ENCODE measurements around the gene RALGDS.
"Not testable (repeated sequence)": the region's sequence is repeated elsewhere in the genome, so short reads cannot be mapped to it uniquely, and the experiment has no call there.

RALGDS gene

DNA sequence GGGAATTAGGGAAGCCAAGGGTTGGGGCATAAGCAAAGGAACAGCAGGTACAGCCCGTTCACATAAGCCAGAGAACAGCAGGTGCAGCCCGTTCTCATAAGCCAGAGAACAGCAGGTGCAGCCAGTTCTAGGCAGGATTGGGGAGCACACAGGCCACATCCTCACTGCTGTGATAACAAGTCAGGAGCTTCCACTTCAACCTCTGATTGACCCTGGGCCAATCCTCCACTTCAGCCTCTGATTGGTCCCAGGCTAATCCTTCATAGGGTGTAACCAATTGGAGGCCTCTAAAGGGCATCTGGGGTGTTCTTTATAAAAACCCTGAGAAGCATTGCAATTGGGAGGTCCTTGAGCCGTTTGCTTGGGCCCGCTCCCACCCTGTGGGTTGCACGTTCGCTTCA, 31.8 kb downstream of the RALGDS start:
- DNase-seq (ENCODE audit: low read depth): peak; percentile 23
- TF ChIP-seq, protein P1, sequence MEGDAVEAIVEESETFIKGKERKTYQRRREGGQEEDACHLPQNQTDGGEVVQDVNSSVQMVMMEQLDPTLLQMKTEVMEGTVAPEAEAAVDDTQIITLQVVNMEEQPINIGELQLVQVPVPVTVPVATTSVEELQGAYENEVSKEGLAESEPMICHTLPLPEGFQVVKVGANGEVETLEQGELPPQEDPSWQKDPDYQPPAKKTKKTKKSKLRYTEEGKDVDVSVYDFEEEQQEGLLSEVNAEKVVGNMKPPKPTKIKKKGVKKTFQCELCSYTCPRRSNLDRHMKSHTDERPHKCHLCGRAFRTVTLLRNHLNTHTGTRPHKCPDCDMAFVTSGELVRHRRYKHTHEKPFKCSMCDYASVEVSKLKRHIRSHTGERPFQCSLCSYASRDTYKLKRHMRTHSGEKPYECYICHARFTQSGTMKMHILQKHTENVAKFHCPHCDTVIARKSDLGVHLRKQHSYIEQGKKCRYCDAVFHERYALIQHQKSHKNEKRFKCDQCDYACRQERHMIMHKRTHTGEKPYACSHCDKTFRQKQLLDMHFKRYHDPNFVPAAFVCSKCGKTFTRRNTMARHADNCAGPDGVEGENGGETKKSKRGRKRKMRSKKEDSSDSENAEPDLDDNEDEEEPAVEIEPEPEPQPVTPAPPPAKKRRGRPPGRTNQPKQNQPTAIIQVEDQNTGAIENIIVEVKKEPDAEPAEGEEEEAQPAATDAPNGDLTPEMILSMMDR (IDR thresholded peaks at IDR 0.05; ENCODE audit: insufficient read depth, low read depth, low read length, missing control alignments): no peak
- H3K4me3 ChIP-seq (ENCODE audit: low read depth, low read length): no peak overlapping the region

- TF ChIP-seq, protein P1 (IDR thresholded peaks at IDR 0.05; ENCODE audit: insufficient read depth, low read depth, low read length, missing control alignments): no peak
- H3K4me3 ChIP-seq (ENCODE audit: low read depth, low read length): no peak overlapping the region
- no peak for DNase-seq (ENCODE audit: low read depth)
Observed at GRCh38 chr9:133088756-133089155, 32.3 kb downstream of the RALGDS start.

DNA sequence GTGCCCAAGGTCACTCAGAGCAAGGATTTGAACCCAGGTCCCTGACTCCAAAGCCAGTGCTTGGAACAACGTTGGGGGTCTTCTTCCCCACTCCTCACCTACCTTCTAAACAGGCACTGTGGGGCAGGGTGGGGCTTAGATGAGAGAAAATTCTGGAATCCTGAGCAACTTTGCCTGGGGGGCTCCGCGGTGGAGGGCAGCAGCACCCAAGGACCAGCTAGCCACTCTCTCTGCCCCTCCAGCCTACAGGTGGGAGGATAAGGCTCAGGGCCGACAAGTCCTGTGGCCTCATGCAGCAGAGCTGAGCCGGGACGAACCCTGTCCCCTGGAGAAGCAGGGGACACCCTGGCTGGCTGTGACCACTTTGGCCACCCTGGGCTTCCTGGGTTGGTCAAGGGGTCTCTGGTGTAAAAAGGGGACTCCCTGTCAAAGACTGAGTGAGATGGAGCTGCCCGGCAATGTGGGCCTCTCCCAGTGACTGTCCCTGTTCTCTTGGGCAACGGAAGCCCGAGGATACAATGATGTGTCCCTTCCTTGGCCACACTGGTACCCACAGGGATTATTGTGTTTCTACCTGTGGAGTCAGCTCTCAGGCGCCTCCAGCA, 32.8 kb downstream of the RALGDS start:
- TF ChIP-seq, protein P1 (IDR thresholded peaks at IDR 0.05; ENCODE audit: insufficient read depth, low read depth, low read length, missing control alignments): no peak
- no peak for DNase-seq (ENCODE audit: low read depth)
- H3K4me3 ChIP-seq (ENCODE audit: low read depth, low read length): no peak overlapping the region

- DNase-seq (ENCODE audit: low read depth): no peak
- TF ChIP-seq, protein P1 (IDR thresholded peaks at IDR 0.05; ENCODE audit: insufficient read depth, low read depth, low read length, missing control alignments): no peak
- no peak overlapping the region for H3K4me3 ChIP-seq (ENCODE audit: low read depth, low read length)
Observed at GRCh38 chr9:133087429-133088145, 33.5 kb downstream of the RALGDS start.

GRCh38 chr9:133086894-133087293, 34.1 kb downstream of the RALGDS start:
- H3K4me3 ChIP-seq (ENCODE audit: low read depth, low read length): no peak overlapping the region
- no peak for DNase-seq (ENCODE audit: low read depth)

DNA sequence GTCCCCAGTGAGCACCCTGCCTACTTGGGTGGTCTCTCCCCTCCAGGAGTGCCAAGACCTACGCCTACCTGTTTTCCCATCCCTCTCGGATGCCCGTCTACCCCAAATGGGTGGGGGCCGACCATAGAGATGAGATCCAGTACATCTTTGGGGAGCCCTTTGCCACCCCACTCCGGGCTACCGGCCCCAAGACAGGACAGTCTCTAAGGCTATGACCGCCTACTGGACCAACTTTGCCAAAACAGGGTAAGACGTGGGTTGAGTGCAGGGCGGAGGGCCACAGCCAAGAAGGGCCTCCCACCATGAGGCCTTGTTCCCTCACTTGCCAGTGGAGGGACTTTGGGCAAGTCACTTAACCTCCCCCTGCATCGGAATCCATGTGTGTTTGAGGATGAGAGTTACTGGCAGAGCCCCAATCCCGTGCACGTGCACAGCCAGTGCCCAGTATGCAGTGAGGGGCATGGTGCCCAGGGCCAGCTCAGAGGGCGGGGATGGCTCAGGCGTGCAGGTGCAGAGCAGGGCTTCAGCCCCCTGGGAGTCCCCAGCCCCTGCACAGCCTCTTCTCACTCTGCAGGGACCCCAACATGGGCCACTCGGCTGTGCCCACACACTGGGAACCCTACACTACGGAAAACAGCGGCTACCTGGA, 34.7 kb downstream of the RALGDS start:
- not testable (repeated sequence) for DNase-seq (ENCODE audit: low read depth); H3K4me3 ChIP-seq (ENCODE audit: low read depth, low read length)

More at GRCh38 chr9:133086894-133087293, 34.1 kb downstream of the RALGDS start:
- TF ChIP-seq, protein P1 (IDR thresholded peaks at IDR 0.05; ENCODE audit: insufficient read depth, low read depth, low read length, missing control alignments): no peak

DNA sequence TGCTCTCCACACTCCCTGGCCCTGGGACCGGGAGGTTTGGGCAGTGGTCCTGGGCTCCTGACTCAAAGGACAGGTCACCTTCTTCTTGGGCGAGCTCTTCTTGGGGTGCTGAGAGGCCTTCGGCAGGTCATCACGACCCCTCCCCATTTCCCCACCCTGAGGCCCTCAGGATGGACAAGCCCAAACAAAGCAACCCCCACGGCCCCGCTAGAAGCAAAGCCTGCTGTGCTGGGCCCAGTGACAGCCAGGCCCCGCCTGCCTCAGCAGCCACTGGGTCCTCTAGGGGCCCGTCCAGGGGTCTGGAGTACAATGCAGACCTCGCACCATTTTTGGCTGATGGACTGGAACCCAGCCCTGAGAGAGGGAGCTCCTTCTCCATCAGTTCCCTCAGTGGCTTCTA, 37.4 kb downstream of the RALGDS start:
- not testable (repeated sequence) for H3K4me3 ChIP-seq (ENCODE audit: low read depth, low read length); DNase-seq (ENCODE audit: low read depth)

- not testable (repeated sequence) for H3K4me3 ChIP-seq (ENCODE audit: low read depth, low read length); DNase-seq (ENCODE audit: low read depth)
Observed at GRCh38 chr9:133081957-133082644, 38.9 kb downstream of the RALGDS start.

- DNase-seq (ENCODE audit: low read depth); H3K4me3 ChIP-seq (ENCODE audit: low read depth, low read length): not testable (repeated sequence)
Observed at GRCh38 chr9:133080786-133081779, 40.0 kb downstream of the RALGDS start.
